GM21360 (cell line): ENCODE measurements around the gene SORD.
"Not testable (repeated sequence)": the region's sequence is repeated elsewhere in the genome, so short reads cannot be mapped to it uniquely, and the experiment has no call there.

Experiments used
- ATAC-seq: cut with Tn5 transposase; IDR thresholded peaks from one replicate; pipeline ENCODE4 v1.9.1; 2021; ENCODE audit warnings: mild to moderate bottlenecking, moderate library complexity; ENCODE audit not compliant: unreplicated experiment

The SORD gene

GRCh38 chr15:45022871-45023658 is at the start of gene SORD:
Gene SORD (plus strand): TSS chr15:45023195. CDS start chr15:45023284, 89 bp downstream.
- ATAC-seq: peak; percentile 95

DNA sequence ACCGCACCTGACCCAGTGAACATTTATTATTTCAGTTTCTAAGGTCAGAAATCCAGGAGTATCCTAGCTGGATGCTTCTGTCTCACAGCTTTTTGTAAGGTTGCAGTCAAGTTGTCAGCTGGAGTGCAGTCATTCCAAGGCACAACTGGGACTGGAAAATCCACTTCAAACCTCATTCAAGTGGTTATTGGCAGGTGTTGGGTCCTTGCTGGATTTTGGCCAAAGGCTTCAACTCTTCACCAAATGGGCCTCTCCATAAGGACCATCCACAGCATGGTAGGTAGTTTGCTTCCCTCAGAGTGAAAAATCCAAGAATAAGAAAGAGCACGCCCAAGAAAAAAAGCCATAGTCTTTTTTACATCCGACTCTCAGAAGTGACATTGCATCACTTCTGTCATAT is 46.8 kb upstream of the SORD start:
- not testable (repeated sequence) for ATAC-seq

GRCh38 chr15:44977781-44978180 is 45.2 kb upstream of the SORD start:
- not testable (repeated sequence) for ATAC-seq

DNA sequence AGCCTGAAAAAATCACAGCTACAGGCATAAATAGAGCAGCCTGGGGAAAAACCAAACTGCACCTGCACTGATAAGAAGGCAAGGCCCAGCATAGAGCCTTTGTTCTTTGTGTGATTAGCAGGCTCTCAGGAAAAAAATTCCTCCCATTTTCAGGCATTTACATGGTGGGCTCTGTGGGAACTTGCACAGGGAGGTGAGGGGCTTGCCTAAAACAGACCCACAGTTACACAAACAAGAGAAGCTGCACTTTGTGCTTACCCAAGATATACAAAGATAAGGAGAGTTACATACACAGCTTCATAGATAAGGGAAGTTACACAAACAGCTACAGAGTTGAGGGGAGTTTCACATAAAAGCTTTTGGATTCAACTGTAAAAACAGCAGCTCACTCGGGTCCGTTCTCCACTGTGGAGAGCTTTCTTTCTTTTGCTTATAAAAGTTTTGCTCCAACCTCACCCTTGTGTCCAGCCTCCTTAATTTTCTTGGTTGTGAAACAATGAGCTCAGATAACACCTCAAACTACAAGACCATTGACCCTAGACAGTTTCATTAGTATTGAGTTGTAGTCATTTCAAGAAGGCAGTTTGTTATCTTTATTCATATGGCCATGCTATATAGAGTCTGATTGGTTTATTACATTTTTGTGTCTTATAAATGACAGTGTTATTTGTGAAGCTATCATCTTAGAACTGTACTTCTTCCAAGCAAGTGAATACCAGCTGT is 43.2 kb upstream of the SORD start:
- not testable (repeated sequence) for ATAC-seq

DNA sequence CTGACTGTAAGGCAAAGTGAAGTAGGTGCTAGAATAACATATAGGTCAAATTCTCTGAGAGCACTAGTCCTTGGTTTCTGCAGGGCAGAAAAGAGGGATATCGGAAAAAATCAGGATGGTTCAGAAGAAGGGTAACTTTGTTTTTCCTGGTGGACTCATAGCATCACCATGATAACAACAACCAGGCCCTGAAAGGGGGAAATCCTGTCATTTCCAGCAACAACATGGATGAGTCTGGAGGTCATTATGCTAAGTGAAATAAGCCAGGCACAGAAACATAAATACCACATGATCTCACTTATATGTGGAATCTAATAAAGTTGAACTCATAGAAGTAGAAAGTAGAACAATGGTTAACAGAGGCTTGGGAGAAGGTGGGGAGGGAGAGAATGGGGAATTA is 38.9 kb upstream of the SORD start:
- not testable (repeated sequence) for ATAC-seq

DNA sequence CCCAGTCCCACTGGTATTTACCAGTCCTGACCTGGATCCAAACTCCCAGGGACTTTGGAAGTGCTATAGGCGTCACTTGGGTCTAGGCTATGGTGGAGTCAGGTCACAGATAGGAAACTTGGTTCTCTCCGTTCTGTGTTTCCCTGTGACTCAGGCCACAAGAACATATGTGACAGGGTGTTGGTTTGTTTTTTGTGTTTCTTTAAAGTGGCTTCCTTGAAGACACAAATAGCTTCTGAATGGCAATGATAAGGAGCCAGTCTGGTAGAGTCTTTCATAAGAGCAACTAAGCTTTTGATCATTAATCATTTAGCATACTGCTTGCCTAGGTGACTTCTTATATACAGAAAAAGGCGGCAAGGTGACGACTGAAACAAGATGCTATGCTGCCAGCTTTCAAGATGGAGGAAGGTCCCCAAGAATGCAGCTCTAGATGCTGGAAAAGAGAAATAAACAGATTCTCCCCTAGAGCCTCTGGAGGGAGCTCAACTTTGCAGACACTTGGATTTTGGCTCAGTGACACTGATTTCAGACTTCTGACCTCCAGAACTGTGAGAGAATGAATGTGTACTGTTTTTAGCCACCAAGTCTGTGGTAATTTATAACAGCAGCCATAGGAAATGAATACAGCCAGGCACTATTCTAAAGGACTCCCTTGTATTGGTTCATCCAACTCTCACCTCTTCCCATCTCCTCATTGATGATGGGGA is 36.5 kb upstream of the SORD start:
- not testable (repeated sequence) for ATAC-seq

GRCh38 chr15:44987711-44988110 is 35.3 kb upstream of the SORD start:
- not testable (repeated sequence) for ATAC-seq

DNA sequence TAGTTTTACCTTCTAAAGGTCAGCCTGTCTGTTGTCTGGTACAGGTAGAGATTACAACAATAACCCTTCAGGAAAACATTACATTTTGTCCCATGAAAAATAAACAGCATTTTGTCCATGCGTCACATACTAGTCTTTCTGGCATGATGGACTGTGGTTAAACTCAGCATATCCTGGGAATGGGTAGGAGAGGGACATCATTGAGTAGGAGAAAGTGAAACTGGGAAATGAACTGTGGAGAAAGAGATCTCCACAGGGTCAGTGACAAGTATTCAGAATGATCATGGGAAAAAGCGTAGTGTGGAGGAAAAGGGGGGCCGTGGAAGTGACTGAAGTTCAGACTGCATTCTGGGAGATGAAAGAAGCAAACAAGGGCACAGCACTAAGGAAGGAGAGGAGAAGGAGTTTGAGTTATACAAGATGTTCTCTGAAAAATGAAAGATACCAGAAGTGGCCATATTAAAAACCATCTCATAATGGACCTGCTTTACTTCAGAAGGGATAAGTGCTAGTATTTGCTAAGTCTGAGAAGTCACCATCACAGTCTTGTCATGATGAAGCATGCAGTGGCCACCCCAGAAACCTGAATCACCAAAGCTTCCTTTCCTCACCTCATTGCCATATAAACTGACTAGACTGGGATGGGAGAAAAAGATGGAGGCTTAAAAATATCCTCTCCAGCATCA is 34.7 kb upstream of the SORD start:
- ATAC-seq: not testable (repeated sequence)

DNA sequence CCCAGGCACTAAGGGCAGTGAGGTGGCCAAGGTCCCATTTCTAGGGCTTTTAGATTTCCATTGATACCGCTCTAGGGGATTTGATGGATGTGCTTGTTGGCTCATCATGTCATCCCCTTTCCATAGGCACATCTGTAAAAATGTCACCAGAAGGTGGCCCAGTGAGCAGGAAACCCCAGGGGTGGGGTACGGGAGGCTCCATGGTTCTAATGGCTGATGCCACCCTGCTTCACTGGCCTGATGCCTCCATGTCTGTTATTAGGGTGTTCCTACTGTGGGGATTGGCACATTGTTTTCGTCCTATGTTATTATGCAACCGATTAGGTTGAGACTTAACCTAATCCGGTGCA is 34.1 kb upstream of the SORD start:
- ATAC-seq: not testable (repeated sequence)

DNA sequence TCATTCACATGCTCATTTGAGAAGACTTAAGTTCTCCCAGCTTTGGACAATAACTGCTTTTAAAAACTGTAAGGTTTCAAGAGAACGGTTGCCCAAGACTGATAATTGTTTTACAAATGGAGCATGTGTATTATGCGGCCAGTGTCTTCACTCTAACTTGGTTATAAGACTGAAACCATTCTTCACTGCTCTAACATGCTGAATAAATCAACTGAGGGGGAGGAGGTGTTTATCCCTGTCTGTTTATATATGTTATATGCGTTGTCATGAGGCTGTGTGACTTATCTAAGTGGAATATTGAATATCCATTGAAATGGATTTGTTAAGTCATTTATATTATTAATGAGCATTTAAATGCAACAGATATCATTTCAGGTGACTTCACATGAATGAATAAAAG is 25.4 kb upstream of the SORD start:
- ATAC-seq: not testable (repeated sequence)

GRCh38 chr15:44999105-44999504 is 23.9 kb upstream of the SORD start:
- ATAC-seq: no peak

DNA sequence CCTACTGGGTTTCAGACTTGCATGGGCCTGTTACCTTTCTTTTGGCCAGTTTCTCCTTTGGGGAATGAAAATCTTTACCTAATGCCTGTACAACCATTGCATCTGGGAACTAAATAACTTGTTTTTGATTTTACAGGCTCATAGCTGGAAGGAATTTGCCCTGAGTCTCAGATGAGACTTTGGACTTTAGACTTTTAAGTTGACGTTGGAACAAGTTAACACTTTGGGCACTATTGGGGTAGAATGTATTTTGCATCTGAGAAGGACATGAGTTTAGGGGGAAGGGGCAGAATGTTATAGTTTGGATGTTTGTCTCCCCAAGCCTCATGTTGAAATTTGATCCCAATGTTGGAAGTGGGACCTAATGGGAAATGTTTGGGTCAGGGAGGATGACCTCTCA is 21.8 kb upstream of the SORD start:
- ATAC-seq: not testable (repeated sequence)

GRCh38 chr15:45003731-45004410 is 19.1 kb upstream of the SORD start:
- ATAC-seq: not testable (repeated sequence)

- not testable (repeated sequence) for ATAC-seq
These were observed 18.3 kb upstream of the SORD start for GRCh38 chr15:45004590-45005175.

DNA sequence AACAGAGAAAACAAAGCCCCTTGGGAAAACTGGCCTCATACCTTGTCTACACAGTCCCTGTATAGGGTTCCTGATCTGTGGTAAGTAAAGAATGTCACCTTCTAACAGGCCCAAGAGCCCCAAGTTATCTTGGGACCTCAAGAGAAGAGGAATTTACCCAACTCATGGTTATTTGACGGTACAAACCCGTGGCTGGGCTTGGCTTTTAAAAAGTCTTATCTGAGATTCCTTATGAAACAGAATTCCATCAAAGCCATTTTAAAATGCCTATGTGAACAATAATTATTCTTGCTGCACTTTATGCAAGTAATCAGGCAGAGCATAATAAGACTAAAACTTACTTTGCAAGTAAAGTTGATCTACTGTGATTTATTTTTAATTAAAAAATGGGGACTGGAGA is 13.9 kb upstream of the SORD start:
- ATAC-seq: no peak

DNA sequence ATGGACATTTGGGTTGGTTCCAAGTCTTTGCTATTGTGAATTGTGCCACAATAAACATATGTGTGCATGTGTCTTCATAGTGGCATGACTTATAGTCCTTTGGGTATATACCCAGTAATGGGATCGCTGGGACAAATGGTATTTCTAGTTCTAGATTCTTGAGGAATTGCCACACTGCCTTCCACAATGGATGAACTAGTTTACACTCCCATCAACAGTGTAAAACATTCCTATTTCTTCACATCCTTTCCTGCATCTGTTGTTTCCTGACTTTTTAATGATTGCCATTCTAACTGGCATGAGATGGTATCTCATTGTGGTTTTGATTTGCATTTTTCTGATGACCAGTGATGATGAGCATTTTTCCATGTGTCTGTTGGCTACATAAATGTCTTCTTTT is 7.9 kb upstream of the SORD start:
- ATAC-seq: not testable (repeated sequence)

- ATAC-seq: not testable (repeated sequence)
These were observed 2.6 kb upstream of the SORD start for GRCh38 chr15:45020222-45020900.

DNA sequence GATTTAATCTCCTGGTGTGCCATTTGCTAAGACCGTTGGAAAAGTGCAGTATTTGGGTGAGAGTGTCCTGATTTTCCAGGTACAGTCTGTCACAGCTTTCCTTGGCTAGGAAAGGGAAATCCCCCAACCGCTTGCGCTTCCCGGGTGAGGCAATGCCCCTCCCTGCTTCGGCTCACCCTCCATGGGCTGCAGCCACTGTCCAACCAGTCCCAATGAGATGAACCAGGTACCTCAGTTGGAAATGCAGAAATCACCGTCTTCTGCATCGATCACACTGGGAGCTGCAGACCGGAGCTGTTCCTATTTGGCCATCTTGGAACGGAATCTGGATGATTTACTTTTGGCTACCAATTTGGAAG is 2.1 kb upstream of the SORD start:
- ATAC-seq: not testable (repeated sequence)

GRCh38 chr15:45021348-45021747 is 1.6 kb upstream of the SORD start:
- ATAC-seq: no peak
